ENCODE data around the gene FLNB. TPM values are rescaled to one million over a fixed set of nuclear protein-coding genes. Genes with fewer than 3 reads are reported as not detected.

The FLNB gene
- total and polyA plus RNA-seq, 2 experiments from 2014 or later, result 69.4 to 172 TPM

GRCh38 chr3:58209933-58210332 is 201.7 kb downstream of the FLNB start:
- no peak for DNase-seq (ENCODE audit: low spot score)
- TF ChIP-seq EZH2phosphoT487 (IDR thresholded peaks at IDR 0.05; ENCODE audit: low read depth, severe bottlenecking, unreplicated experiment) (no peak), CTCF (IDR thresholded peaks at IDR 0.05; ENCODE audit: poor library complexity) (no peak), EZH2 (IDR thresholded peaks at IDR 0.05; ENCODE audit: borderline replicate concordance) (no peak)
- H3K79me2 ChIP-seq, result no peaks in the 10 kb centered on the region
- H4K20me1 ChIP-seq (ENCODE audit: insufficient read depth, poor library complexity, severe bottlenecking), result no peaks in the 10 kb centered on the region
- H3K27me3 ChIP-seq, result no peaks in the 10 kb centered on the region
- 97% methylated on average over 3 of the region's 3 CpGs for WGBS (ENCODE audit: low lambda C conversion rate, missing lambda C conversion rate)
- no peaks in the 10 kb centered on the region for H3K9me2 ChIP-seq (replicated peaks; ENCODE audit: insufficient read depth)
- no peak overlapping the region for H2AFZ ChIP-seq
- H3K27ac ChIP-seq, result no peak overlapping the region
- H3K9me3 ChIP-seq (ENCODE audit: low read depth), result no peaks in the 10 kb centered on the region
- H3K4me2 ChIP-seq, result no peak overlapping the region
- H3K4me3 ChIP-seq, result no peak overlapping the region
- no peaks in the 10 kb centered on the region for H3K36me3 ChIP-seq (replicated peaks; ENCODE audit: insufficient read depth, low read depth)
- peaks cover 7% of the 10 kb centered on the region for H3K4me1 ChIP-seq (ENCODE audit: insufficient read depth)

GRCh38 chr3:58210761-58211460 is 202.7 kb downstream of the FLNB start, which contains the start of gene DNASE1L3:
TSS of gene DNASE1L3 (minus strand) at chr3:58210972. CDS start at chr3:58210906, 66 bp downstream.
- Histone ChIP-seq H3K79me2 (no peaks in the 10 kb centered on the region), H3K4me3 (no peak within 1 kb of the TSS), H3K27me3 (no peaks in the 10 kb centered on the region), H3K4me2 (no peak within 1 kb of the TSS), H2AFZ (no peak within 1 kb of the TSS), H3K9me3 (ENCODE audit: low read depth) (no peaks in the 10 kb centered on the region), H3K9me2 (replicated peaks; ENCODE audit: insufficient read depth) (no peaks in the 10 kb centered on the region), H4K20me1 (ENCODE audit: insufficient read depth, poor library complexity, severe bottlenecking) (no peaks in the 10 kb centered on the region), H3K4me1 (ENCODE audit: insufficient read depth) (peaks cover 7% of the 10 kb centered on the region), H3K36me3 (replicated peaks; ENCODE audit: insufficient read depth, low read depth) (no peaks in the 10 kb centered on the region), H3K27ac (no peak within 1 kb of the TSS)
- TF ChIP-seq EZH2phosphoT487 (IDR thresholded peaks at IDR 0.05; ENCODE audit: low read depth, severe bottlenecking, unreplicated experiment), result no peak
- no peak for TF ChIP-seq CTCF (IDR thresholded peaks at IDR 0.05; ENCODE audit: poor library complexity)
- no peak for TF ChIP-seq EZH2 (IDR thresholded peaks at IDR 0.05; ENCODE audit: borderline replicate concordance)
- DNase-seq (ENCODE audit: low spot score), result no peak
- 81% methylated on average over 14 of the region's 14 CpGs for WGBS (ENCODE audit: low lambda C conversion rate, missing lambda C conversion rate)

DNA sequence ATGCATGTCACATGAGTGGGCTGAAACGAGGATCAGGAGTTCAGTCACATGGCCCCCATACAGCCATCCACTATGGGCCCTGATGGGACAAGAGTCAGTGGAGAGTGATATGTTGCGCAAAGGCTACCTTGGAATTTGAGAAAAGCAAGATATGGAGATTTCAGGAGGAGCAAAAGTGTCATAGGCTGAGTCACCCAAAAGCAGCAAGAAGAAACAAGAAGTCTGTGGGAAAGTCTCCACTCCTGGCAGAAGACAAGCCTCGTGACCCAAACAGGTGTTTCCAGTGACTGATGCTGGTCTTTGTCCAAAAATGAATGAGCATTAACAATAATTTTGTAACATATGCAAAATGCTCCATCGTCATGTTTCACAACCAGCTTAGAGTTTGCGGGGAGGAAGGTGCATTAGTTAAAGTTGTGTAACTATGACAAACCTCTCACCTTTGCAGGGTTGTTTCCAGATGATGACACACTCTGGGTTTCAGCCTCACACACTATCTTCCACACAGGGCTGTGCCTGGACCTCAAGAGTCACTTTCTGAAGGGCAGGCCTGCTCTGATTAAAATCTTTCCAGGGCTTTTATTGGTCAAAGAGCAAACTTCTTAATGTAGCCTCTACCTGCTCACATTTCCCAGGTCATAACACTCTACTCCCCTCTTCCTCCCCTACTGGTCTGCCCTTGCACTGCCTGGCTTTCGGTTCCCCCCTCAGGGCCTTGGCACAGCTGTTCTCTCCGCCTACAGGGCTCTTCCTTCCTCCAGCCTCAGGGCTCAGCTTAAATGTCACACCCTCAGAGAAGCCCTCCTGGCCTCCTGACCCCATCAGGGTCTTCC is 206.5 kb downstream of the FLNB start:
- H3K27me3 ChIP-seq, result no peaks in the 10 kb centered on the region
- H3K9me3 ChIP-seq (ENCODE audit: low read depth), result no peaks in the 10 kb centered on the region
- no peaks in the 10 kb centered on the region for H3K9me2 ChIP-seq (replicated peaks; ENCODE audit: insufficient read depth)
- peak overlapping the region; percentile 75 for H3K27ac ChIP-seq
- H2AFZ ChIP-seq, result no peak overlapping the region
- no peaks in the 10 kb centered on the region for H3K79me2 ChIP-seq
- no peaks in the 10 kb centered on the region for H3K4me1 ChIP-seq (ENCODE audit: insufficient read depth)
- no peak overlapping the region for H3K4me3 ChIP-seq
- DNase-seq (ENCODE audit: low spot score), result peak; percentile 37
- H3K4me2 ChIP-seq, result no peak overlapping the region
- H3K36me3 ChIP-seq (replicated peaks; ENCODE audit: insufficient read depth, low read depth), result no peaks in the 10 kb centered on the region
- no peak for TF ChIP-seq EZH2phosphoT487 (IDR thresholded peaks at IDR 0.05; ENCODE audit: low read depth, severe bottlenecking, unreplicated experiment)
- TF ChIP-seq CTCF (IDR thresholded peaks at IDR 0.05; ENCODE audit: poor library complexity), result no peak
- TF ChIP-seq EZH2 (IDR thresholded peaks at IDR 0.05; ENCODE audit: borderline replicate concordance), result no peak
- no peaks in the 10 kb centered on the region for H4K20me1 ChIP-seq (ENCODE audit: insufficient read depth, poor library complexity, severe bottlenecking)
- WGBS (ENCODE audit: low lambda C conversion rate, missing lambda C conversion rate), result 81% methylated on average over 7 of the region's 7 CpGs

Data from hepatocyte (in vitro differentiated cells).